ENCODE results near the gene KCTD21.

KCTD21 gene

GRCh38 chr11:78170874-78171549 lies 17.4 kb downstream of the KCTD21 start:
- DNase-seq: no peak

GRCh38 chr11:78170413-78170812 lies 18.0 kb downstream of the KCTD21 start:
- DNase-seq: no peak

- no peak for DNase-seq
Observed at GRCh38 chr11:78168539-78169477, 19.6 kb downstream of the KCTD21 start.

GRCh38 chr11:78166855-78167469 lies 21.5 kb downstream of the KCTD21 start:
- DNase-seq: no peak

GRCh38 chr11:78164471-78164870 lies 24.0 kb downstream of the KCTD21 start:
- DNase-seq: no peak

DNA sequence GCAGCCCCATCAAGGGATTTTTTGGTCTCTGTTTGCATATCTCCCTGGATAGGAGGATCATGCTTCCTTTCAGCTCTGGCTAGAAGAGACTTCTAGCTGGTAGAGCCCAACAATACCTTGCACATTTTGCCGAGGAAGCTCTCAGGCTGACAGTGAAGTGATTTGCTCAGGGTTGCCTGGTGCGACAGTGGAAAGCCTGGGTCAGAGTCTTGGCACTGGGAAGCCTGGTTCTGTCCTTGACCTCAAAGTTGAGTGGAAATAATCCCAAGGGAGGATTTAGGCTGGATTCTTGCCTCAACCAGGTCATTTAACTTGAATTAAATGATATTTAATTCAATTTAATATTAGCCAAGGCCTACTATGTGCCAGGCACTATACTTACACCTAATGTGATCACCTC lies 24.6 kb downstream of the KCTD21 start:
- DNase-seq: no peak

DNA sequence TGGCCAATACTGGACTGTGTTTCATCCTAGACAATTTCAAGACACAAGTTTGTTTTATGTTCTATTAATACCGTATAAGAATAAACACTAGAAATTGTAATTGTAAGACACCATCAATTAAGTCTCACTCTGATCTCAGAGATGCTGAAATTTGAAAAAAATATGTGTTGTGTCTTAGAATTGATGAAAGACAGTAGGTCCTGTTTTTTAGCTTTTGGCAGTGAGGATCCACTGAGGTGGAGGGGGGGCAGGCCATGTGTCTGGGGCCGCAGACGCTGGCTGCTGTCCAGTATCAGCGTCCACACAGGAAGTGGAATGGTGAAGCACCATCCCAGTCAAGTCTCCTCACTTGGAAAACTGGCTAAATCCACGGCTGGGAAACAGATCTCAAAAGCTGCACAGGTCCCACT lies 26.5 kb downstream of the KCTD21 start:
- no peak for DNase-seq

DNA sequence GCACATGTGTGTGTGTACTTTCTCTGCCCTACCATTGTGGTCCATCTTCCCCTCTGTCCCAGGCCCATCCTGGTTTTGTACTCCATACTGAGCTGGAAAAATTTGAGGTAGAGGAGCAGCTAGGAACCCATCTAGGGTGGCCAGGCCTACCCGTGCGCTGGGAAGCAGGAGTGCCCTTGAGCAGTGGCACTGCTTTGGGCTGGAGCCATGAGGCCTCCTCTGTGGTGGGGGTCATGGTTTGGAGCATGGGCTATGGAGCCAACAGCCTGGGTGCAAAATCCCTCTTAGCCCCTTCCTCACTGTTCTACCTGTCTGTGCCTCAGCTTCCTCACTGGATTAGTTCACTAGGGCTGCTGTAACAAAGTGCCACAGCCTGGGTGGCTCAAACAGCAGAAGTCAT lies 27.1 kb downstream of the KCTD21 start:
- DNase-seq: no peak

- DNase-seq: no peak
Observed at GRCh38 chr11:78160557-78160956, 27.9 kb downstream of the KCTD21 start.

- no peak for DNase-seq
Observed at GRCh38 chr11:78158987-78159652, 29.3 kb downstream of the KCTD21 start.

DNA sequence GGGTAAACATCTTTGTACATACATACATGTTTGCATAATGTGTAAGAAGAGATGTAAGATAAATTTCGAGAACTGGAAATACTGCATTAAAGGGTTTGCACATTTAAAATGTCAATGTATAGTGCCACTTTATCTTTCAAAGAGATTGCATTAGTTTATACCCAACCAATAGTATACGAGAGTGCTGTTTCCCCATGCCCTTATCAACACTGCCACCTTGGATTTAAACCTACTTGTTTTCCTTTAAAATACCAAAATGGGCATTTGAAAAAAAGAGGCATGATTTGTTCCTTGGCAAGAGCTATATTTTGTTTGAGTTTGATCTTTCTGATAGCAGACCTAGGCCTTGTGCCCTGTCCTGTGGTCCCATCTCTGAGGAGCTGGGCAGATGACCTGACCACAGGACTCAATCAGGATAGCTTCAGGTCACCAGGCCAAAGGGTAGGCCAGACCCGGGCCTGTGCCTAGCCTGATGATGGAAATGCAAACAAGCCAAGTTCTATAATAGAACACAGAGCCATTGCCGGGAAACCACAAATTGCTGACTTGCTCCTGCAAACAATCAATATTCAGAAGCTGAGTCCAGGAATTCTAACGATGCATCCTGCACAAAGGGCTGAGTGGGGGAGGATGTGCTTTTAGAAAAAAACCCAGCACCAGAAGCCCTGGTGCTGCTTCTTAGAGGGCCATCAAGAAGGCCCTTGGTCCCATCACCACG lies 32.1 kb downstream of the KCTD21 start:
- peak in 1 of 2 experiments; percentile 36 for DNase-seq

GRCh38 chr11:78151804-78152203 lies 36.6 kb downstream of the KCTD21 start:
- DNase-seq: no peak

DNA sequence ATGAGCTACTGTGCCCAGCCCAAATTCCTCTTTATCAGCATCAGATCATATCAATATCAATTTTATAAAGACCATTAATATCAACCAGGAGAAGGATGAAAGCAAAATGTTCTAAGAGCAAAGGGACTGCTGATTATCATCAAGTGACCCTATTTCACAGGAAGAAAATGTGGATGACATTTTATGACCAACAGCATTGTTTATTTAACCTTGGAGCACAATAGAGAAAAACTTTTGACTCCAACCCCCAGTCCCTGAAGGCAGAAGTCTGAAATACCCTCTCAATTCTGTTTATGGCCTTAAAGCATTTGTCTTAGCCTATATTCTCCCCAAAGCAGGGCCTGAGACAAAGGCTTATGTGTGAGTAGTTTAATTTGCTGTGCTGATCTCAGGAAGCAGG lies 37.7 kb downstream of the KCTD21 start:
- DNase-seq: no peak

DNA sequence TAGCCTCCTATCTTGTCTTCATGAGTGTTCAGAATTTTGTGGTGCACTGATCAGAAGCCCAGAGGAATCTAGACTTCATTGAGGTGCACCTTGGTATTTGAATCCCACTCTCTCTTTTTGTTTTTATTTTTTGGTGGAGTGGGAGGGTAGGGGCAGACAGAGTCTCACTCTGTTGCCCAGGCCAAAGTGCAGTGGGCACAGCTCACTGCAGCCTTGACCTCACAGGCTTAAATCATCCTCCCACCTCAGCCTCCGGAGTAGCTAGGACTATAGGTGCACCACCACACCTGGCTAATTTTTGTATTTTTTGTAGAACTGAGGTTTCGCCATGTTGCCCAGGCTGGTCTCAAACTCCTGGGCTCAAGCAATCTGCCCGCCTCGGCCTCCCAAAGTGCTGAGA lies 38.1 kb downstream of the KCTD21 start:
- DNase-seq: no peak

DNA sequence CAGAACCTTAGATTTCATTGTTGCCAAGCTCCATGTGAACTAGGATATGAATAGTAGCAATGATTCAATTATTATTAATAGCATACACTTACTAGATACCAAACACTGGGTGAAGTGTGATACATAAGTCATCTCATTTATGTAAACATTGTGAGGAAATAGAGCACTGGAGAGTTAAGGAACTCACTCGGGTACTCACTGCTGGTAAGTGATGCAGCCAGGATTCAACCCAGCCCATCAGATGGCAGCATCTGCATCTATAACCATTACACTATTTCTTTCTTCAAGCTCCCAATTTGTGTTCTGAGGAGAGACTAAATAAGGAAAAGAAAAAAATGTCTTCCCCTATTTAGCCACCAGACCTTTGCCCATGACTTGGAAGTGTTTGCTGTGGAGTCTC lies 38.8 kb downstream of the KCTD21 start:
- DNase-seq: peak in 1 of 2 experiments; percentile 25

GRCh38 chr11:78147807-78148206 lies 40.6 kb downstream of the KCTD21 start:
- peak in 1 of 2 experiments; percentile 63 for DNase-seq

- no peak for DNase-seq
Observed at GRCh38 chr11:78145511-78146025, 42.9 kb downstream of the KCTD21 start.

GRCh38 chr11:78140392-78141077 lies 47.9 kb downstream of the KCTD21 start:
- DNase-seq: no peak

GRCh38 chr11:78139422-78140391 lies 48.7 kb downstream of the KCTD21 start, which contains the start of gene ALG8:
Gene ALG8, minus strand, starts transcription at chr11:78139626. Its CDS starts 38 bp downstream, at chr11:78139588.
- peak; percentile 92 to 98 for DNase-seq

Measured in NCI-H526 (cell line).